NCI-H446 (cell line): ENCODE measurements around the gene EEF1AKMT4.

Source experiments
- DNase-seq, 2 experiments: peaks; one replicate each; lab custom pipeline; 2025; lab: John Stamatoyannopoulos, UW

EEF1AKMT4 gene

DNA sequence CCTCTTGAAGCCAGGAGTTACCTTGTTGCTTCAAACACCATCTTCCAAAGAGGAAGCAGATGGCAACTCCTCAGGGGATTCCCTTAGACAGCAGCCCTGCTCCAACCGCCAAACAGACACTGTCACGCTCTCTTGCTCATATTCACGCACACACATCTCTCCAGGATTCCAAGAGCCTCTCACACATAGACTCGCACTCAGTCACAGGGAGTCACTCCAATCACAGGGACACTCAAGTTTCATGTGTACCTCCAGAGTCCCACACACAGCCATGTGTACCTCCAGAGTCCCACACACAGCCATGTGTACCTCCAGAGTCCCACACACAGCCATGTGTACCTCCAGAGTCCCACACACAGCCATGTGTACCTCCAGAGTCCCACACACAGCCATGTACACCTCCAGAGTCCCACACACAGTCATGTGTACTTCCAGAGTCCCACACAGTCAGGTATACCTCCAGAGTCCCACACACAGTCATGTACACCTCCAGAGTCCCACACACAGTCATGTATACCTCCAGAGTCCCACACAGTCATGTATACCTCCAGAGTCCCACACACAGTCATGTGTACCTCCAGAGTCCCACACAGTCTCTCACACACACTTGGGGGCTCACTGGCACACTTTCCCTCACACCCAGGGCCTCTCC, 14.0 kb upstream of the EEF1AKMT4 start:
- peak in 1 of 2 experiments; percentile 60 for DNase-seq

- DNase-seq = no peak
These were observed 13.4 kb upstream of the EEF1AKMT4 start for GRCh38 chr3:184236033-184236410.

- DNase-seq = no peak
These were observed 12.8 kb upstream of the EEF1AKMT4 start for GRCh38 chr3:184236636-184237035.

- no peak for DNase-seq
These were observed 12.3 kb upstream of the EEF1AKMT4 start for GRCh38 chr3:184237211-184237610.

GRCh38 chr3:184237807-184238206, 11.7 kb upstream of the EEF1AKMT4 start:
- peak; percentile 65 to 77 for DNase-seq

DNA sequence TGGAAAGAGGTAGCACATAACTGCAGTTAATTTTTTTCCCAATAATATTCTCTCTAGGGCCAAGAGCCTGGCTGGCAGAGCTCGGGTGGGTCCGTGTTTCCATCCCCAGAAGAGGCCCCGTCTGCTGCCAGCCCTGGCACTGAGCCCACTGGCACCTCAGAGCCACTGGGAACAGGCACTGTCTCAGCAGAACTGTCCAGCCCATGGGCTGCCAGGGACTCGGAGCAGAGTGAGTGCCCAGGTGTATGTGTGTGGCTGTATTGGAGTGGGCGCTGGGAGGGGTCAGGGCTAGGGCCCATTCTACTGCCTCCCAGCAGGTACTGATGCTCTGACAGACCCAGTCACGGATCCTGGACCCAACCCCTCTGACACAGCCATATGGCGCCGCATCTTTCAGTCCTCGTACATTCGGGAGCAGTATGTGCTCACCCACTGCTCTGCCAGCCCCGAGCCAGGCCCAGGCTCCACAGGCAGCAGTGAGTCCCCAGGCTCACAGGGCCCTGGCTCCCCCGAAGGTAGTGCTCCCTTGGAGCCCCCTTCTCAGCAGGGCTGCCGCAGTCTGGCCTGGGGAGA, 11.1 kb upstream of the EEF1AKMT4 start:
- DNase-seq = peak; percentile 65 to 77

DNA sequence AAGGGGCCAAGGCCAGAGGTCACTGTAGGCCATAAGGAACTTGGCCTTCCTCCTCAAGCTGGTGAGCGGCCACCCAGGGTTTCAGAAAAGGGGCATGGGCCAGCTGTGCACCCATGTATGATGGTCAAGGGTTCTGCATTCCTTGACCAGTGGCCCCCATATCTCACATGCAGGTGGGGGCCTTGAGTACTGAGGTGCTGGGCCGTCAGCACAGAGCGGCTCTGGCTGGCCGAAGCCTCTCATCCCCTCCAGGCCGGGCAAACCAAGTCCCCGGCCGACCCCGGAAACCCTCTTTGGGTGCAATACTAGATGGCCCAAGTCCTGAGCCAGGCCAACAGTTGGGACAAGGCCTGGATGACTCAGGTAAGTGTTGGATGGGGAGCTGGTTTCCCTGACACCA, 10.3 kb upstream of the EEF1AKMT4 start:
- DNase-seq = no peak

DNA sequence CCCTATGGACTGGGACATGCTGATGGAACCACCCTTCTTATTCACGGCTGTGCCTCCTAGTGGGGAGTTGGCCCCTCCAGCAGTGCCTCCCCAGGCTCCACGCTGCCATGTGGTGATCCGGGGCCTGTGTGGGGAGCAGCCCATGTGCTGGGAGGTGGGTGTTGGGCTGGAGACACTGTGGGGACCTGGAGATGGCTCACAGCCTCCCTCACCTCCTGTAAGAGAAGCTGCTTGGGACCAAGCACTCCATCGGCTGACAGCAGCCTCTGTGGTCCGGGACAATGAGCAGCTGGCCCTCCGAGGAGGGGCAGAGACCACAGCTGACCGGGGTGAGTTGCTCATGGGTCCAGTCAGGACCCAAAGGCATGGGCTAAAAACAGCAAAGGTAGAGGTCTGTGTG, 9.8 kb upstream of the EEF1AKMT4 start:
- DNase-seq = no peak

DNA sequence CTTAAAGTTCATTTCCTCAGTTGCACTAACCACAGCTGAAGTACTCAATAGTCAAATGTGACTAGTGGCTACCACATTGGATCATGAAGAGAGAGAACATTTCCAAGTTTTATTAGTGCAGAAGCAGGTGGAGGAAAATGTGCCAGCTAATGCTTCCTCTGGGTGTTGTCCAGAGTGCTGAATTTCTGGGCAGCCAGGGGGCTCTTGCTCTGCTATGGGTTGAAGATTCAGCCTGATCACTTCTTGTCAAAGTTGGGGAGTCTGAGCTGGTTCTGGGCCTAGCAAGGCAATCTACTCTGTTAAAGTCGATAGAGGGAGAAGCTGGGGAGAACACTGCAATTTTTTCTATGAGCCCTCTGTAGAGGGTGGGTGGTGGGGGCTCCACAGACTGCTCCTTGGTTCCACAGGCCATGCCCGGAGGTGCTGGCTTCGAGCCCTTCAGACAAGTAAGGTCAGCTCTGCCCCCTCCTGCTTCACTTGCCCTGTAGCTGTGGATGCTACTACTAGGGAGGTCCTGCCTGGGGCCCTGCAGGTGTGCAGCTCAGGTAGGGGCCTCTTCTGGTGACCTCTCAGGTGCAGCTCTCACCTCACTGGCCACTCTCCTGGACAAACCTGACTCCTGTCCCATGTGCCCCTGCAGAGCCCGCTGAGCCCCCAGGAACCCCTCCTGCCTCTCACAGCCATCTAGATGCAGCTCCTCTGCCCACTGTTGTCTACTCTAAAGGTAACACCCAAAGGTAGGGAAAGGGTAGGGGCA, 8.9 kb upstream of the EEF1AKMT4 start:
- DNase-seq = no peak

- no peak for DNase-seq
These were observed 8.4 kb upstream of the EEF1AKMT4 start for GRCh38 chr3:184241141-184241446.

DNA sequence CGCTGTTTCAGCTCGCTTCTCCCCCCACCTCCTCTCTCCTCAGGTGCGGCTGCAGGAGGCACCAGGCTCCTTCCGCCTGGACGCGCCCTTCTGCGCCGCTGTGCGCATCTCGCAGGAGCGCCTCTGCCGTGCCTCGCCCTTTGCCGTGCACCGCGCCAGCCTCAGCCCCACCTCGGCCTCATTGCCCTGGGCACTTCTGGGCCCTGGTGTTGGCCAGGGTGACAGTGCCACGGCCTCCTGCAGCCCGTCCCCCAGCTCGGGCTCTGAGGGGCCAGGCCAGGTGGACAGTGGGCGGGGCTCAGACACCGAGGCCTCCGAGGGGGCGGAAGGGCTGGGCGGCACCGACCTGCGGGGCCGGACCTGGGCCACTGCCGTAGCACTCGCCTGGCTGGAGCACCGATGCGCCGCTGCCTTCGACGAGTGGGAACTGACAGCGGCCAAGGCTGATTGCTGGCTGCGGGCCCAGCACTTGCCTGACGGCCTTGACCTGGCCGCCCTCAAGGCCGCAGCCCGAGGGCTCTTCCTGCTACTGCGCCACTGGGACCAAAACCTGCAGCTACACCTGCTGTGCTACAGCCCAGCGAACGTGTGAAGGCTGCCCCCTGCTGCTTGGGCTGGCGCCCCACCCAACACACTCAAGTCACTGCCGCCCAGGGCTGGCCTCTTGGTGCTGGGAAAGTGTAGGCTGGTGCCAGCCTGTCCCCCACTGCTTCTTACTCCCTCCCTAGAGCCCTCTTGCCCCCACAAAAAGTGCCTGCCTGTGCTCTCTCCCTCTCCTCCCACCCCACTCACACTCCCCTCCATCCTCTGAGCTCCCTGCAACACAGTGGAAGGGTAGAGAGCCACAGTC, 7.8 kb upstream of the EEF1AKMT4 start:
- no peak for DNase-seq

DNA sequence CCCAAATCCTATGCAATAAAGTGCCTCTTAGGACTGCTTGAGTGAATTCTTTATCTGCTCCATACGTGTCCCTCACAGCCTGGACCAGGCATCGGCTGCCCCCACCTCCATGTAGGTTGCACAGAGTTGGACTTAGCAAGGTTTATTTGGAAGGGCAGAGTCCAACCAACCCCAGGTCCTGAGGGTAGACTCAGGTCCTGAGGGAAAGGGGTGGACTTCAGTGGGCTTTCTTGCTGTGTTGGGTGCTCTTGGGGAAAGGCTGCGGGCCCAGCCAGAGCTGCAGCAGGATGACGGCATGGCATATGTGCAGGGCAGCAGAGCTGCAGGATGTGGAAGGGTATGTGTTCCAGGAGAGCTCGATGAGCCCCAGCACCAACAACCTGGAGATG, 7.2 kb upstream of the EEF1AKMT4 start:
- no peak for DNase-seq

GRCh38 chr3:184248454-184249411, 739 bp upstream of the EEF1AKMT4 start, which contains the start of gene ALG3:
ALG3 (minus strand) TSS chr3:184248962; CDS start chr3:184248940, 22 bp downstream.
- peak; percentile 83 to 94 for DNase-seq

DNA sequence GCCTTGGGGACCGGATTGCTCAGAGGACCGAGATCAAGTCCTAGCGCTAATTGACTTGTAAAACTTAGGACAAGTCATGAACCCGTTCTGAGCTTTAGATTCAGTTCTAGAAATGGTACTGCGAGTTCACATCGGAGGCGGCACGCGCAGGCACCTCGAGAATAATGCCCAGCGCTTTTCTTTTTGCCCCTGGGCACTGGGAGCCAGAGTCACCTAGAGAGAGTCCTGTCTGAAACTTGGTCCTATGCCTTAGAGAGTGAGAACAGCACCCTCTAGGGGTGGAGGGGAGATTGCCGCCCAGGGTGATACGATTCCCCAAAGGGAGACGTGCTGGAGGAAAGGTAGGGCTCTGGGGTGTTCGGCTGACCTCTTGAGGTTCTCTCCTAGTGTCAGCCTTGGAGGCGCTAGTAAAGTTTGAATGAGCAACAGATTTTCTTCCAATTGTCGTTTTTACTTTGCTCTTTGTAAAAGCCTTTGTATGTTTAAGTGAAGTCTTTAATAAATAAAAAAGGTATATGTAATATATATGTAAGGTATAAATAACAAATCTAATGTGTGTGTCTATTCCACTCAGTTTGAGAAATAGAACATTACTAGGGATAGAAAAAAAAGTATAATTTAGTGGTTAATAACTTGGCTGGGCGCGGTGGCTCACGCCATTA, 826 bp downstream of the EEF1AKMT4 start:
- DNase-seq = peak; percentile 91 to 95

- DNase-seq = no peak
These were observed 6.0 kb downstream of the EEF1AKMT4 start for GRCh38 chr3:184255291-184256039.

DNA sequence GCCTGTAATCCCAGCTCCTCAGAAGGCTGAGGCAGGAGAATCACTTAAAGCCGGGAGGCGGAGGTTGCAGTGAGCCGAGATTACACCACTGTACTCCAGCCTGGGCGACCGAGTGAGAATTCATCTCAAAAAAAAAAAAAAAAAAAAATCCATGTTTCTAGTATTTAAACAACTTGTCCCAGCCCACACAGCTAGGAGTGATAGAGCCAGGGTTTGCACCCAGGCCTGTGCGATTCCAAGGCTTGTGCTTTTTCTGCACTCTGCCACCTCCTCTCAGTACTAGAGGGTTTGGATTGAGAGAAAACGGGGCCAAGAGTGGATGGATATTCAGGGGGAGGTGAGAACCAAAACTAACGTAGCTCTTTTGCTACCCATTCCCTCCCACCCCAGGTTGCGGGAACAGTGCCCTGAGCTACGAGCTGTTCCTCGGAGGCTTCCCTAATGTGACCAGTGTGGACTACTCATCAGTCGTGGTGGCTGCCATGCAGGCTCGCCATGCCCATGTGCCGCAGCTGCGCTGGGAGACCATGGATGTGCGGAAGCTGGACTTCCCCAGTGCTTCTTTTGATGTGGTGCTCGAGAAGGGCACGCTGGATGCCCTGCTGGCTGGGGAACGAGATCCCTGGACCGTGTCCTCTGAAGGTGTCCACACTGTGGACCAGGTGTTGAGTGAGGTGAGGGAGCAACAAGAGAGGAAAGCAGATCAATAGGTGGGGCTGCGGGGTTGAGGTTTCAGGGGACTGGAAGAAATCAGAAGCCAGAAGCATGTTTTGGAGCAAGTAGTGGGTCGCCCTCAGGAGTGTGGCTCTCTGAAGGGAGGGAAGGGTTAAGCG, 7.8 kb downstream of the EEF1AKMT4 start:
- no peak for DNase-seq

DNA sequence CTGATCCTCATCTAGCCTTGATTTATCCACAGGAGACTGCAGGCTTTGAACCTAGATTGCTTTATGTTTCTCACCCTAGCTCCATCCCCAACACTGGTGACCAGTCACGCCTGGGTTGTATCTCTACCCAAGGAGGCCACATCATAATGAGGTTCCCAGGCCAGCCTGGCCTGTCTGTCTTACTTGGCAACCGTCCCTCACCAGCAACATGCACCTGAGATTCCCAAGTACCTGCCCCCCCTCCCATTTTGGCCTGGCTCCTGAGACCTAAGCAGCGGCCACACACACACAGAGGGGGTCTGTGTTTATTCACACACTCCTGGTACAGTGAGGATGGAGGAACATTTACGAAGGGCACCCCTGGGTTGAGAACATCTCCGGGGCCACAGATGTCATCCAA, 9.5 kb downstream of the EEF1AKMT4 start:
- no peak for DNase-seq

GRCh38 chr3:184259396-184259877, 10.0 kb downstream of the EEF1AKMT4 start:
- no peak for DNase-seq
